MCF 10A (cell line): ENCODE data around the gene ECSIT. TPM values are rescaled to one million over a fixed set of nuclear protein-coding genes. Genes with fewer than 3 reads are reported as not detected.

ENCODE experiments used
- BruUV-seq: library from RNA; stranded (reverse); fragments of 400-500 nt; replicated peaks from 2 replicates; lab custom pipeline; 2021; lab: Mats Ljungman, UMichigan
- CTCF ChIA-PET: fragments of 300-600 bp; sonication (Branson Sonifier 250); formaldehyde crosslinking; extraction: SDS; loops from one replicate; lab custom pipeline; 2021; ENCODE audit warnings: antibody characterized with exemption, inconsistent platforms; lab: Yijun Ruan, JAX
- POLR2A ChIA-PET: fragments of 300-600, 350-650 bp; sonication (Branson Sonifier 250); formaldehyde crosslinking; extraction: SDS; loops from one replicate; lab custom pipeline; 2020; ENCODE audit warnings: antibody characterized with exemption, inconsistent platforms; lab: Yijun Ruan, JAX
- DNase-seq: peaks from one replicate; pipeline ENCODE4 v3.0.0-alpha.2; 2018; ENCODE audit not compliant: unreplicated experiment
- H3K27ac Mint-ChIP-seq: one replicate; pipeline ENCODE4 v1.8.0; 2022; ENCODE audit warnings: mild to moderate bottlenecking, low read depth, mixed read lengths; ENCODE audit not compliant: unreplicated experiment
- H3K27me3 Mint-ChIP-seq: one replicate; pipeline ENCODE4 v1.8.0; 2022; ENCODE audit warnings: mixed read lengths; ENCODE audit not compliant: insufficient read depth, unreplicated experiment
- H3K36me3 Mint-ChIP-seq: one replicate; pipeline ENCODE4 v1.8.0; 2022; ENCODE audit warnings: mild to moderate bottlenecking, moderate library complexity, mixed read lengths; ENCODE audit not compliant: insufficient read depth, unreplicated experiment
- H3K4me1 Mint-ChIP-seq: one replicate; pipeline ENCODE4 v1.8.0; 2022; ENCODE audit warnings: mixed read lengths; ENCODE audit not compliant: insufficient read depth, unreplicated experiment
- H3K4me3 Mint-ChIP-seq: one replicate; pipeline ENCODE4 v1.8.0; 2022; ENCODE audit warnings: mild to moderate bottlenecking, moderate library complexity, mixed read lengths; ENCODE audit not compliant: unreplicated experiment
- H3K9me3 Mint-ChIP-seq: one replicate; pipeline ENCODE4 v1.8.0; 2022; ENCODE audit warnings: mixed read lengths; ENCODE audit not compliant: unreplicated experiment
- intact Hi-C: fragments of 100-400 bp; cut with micrococcal nuclease; formaldehyde crosslinking; loops from 2 replicates; pipeline ENCODE4 v1.14.1; 2022
- microRNA-seq: library from miRNA; unstranded; fragments of <30 nt; microRNA quantifications from one replicate; pipeline ENCODE4 v1.2.0, GENCODE V29; 2022
- total RNA-seq: library from RNA; stranded (reverse); gene quantifications from 2 replicates; pipeline ENCODE4 v1.2.3, GENCODE V29; 2022
- TF ChIP-seq, protein P1 (sequence below): fragments of 200-600 bp; IDR thresholded peaks from one replicate; pipeline ENCODE4 v1.8.0; 2022; ENCODE audit warnings: antibody characterized with exemption, mild to moderate bottlenecking; ENCODE audit not compliant: unreplicated experiment

ECSIT gene
- total RNA-seq, 1 experiment from 2014 or later = 26.8 TPM

- Mint-ChIP-seq H3K9me3 (no peaks in the 10 kb centered on the region), H3K27me3 (peaks cover 14% of the 10 kb centered on the region), H3K27ac (no peak overlapping the region), H3K36me3 (no peaks in the 10 kb centered on the region), H3K4me1 (no peaks in the 10 kb centered on the region), H3K4me3 (no peak overlapping the region)
- ChIA-PET CTCF (no interaction called here), POLR2A (no interaction called here)
- DNase-seq = no peak
- TF ChIP-seq, protein P1, sequence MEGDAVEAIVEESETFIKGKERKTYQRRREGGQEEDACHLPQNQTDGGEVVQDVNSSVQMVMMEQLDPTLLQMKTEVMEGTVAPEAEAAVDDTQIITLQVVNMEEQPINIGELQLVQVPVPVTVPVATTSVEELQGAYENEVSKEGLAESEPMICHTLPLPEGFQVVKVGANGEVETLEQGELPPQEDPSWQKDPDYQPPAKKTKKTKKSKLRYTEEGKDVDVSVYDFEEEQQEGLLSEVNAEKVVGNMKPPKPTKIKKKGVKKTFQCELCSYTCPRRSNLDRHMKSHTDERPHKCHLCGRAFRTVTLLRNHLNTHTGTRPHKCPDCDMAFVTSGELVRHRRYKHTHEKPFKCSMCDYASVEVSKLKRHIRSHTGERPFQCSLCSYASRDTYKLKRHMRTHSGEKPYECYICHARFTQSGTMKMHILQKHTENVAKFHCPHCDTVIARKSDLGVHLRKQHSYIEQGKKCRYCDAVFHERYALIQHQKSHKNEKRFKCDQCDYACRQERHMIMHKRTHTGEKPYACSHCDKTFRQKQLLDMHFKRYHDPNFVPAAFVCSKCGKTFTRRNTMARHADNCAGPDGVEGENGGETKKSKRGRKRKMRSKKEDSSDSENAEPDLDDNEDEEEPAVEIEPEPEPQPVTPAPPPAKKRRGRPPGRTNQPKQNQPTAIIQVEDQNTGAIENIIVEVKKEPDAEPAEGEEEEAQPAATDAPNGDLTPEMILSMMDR = no peak
- no TSS peak for BruUV-seq
- intact Hi-C loops = no loop called here
These were observed 70.6 kb downstream of the ECSIT start for GRCh38 chr19:11458236-11458900.

- ChIA-PET CTCF (interaction anchor here (0.7 kb wide), 1 partner anchor 619 kb away, joined by 3 read pairs; no protein-coding TSS in a partner anchor), POLR2A (interaction anchor here (0.7 kb wide), 1 partner anchor 22 kb away, joined by 3 read pairs; the partner anchor contains the start of gene PRKCSH)
- no peaks in the 10 kb centered on the region for H3K9me3 Mint-ChIP-seq
- peaks cover 14% of the 10 kb centered on the region for H3K27me3 Mint-ChIP-seq
- no peak for DNase-seq
- TF ChIP-seq, protein P1 = no peak
- intact Hi-C loops = no loop called here
- H3K4me3 Mint-ChIP-seq = no peak overlapping the region
- no TSS peak for BruUV-seq
- H3K36me3 Mint-ChIP-seq = no peaks in the 10 kb centered on the region
- H3K4me1 Mint-ChIP-seq = no peaks in the 10 kb centered on the region
- no peak overlapping the region for H3K27ac Mint-ChIP-seq
These were observed 71.1 kb downstream of the ECSIT start for GRCh38 chr19:11457831-11458230.

GRCh38 chr19:11457115-11457514 lies 71.8 kb downstream of the ECSIT start:
- Mint-ChIP-seq H3K4me3 (no peak overlapping the region), H3K27ac (no peak overlapping the region), H3K4me1 (no peaks in the 10 kb centered on the region), H3K36me3 (no peaks in the 10 kb centered on the region), H3K27me3 (peaks cover 14% of the 10 kb centered on the region), H3K9me3 (no peaks in the 10 kb centered on the region)
- ChIA-PET POLR2A (interaction anchor here (0.7 kb wide), 1 partner anchor 22 kb away, joined by 3 read pairs; the partner anchor contains the start of gene PRKCSH), CTCF (interaction anchor here (0.7 kb wide), 1 partner anchor 618 kb away, joined by 3 read pairs; no protein-coding TSS in a partner anchor)
- TF ChIP-seq, protein P1 = no peak
- no TSS peak for BruUV-seq
- no peak for DNase-seq
- intact Hi-C loops = no loop called here

DNA sequence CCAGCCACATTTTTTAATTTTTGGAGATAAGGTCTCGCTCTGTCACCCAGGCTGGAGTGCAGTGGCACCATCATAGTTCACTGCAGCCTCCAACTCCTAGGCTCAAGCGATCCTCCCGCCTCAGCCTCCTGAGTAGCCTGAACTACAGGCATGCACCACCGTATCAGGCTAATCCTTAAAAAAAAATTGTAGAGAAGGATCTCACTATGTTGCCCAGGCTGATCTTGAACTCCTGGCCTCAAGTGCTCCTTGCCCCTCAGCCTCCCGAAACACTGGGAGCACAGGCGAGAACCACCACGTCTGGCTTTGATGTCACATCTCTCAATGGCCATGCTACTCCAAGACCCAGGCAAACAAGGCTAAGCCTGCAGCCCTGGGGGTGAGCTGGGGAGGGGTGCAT lies 72.3 kb downstream of the ECSIT start:
- Mint-ChIP-seq H3K27ac (no peak overlapping the region), H3K9me3 (no peaks in the 10 kb centered on the region), H3K4me3 (no peak overlapping the region), H3K36me3 (no peaks in the 10 kb centered on the region), H3K4me1 (no peaks in the 10 kb centered on the region), H3K27me3 (peaks cover 14% of the 10 kb centered on the region)
- TF ChIP-seq, protein P1 = no peak
- BruUV-seq = no TSS peak
- intact Hi-C loops = no loop called here
- CTCF ChIA-PET = no interaction called here
- DNase-seq = no peak
- POLR2A ChIA-PET = no interaction called here

Small RNA genes within 50 kb of the gene (microRNA-seq; reads per million reads assigned to microRNA genes)
- gene MIR7974 = 0.93 reads per million

Other genes starting within 250 kb of the ECSIT start
- not detected in 2 replicates for gene TSPAN16, start 233.0 kb downstream of the ECSIT start, total RNA-seq
- 42.8 and 46.5 TPM in 2 replicates for gene RAB3D, start 189.5 kb downstream of the ECSIT start, total RNA-seq
- 93.1 and 96.6 TPM in 2 replicates for gene TMEM205, start 182.9 kb downstream of the ECSIT start, total RNA-seq
- 17.2 and 18.2 TPM in 2 replicates for gene CCDC159, start 182.6 kb downstream of the ECSIT start, total RNA-seq
- gene PLPPR2, start 173.7 kb downstream of the ECSIT start, total RNA-seq = 19.5 and 24.2 TPM in 2 replicates
- 1.0 and 1.4 TPM in 2 replicates for gene SWSAP1, start 154.5 kb downstream of the ECSIT start, total RNA-seq
- 1.7 and 2.7 TPM in 2 replicates for gene EPOR, start 144.8 kb downstream of the ECSIT start, total RNA-seq
- gene RGL3, start 109.8 kb downstream of the ECSIT start, total RNA-seq = not detected in 2 replicates
- 0.30 TPM in 1 of 2 replicates, not detected in the other for gene ODAD3, start 94.0 kb downstream of the ECSIT start, total RNA-seq
- gene PRKCSH, start 93.5 kb downstream of the ECSIT start, total RNA-seq = 224 and 257 TPM in 2 replicates
- gene ELAVL3, start 48.1 kb downstream of the ECSIT start, total RNA-seq = 0.54 TPM in 1 of 2 replicates, not detected in the other
- 7.7 and 8.7 TPM in 2 replicates for gene ZNF653, start 23.3 kb downstream of the ECSIT start, total RNA-seq
- gene CNN1, start 9.7 kb upstream of the ECSIT start, total RNA-seq = not detected in 2 replicates
- 72.1 and 78.7 TPM in 2 replicates for gene ELOF1, start 30.1 kb upstream of the ECSIT start, total RNA-seq
- gene ACP5, start 48.5 kb upstream of the ECSIT start, total RNA-seq = not detected in 2 replicates
- gene ZNF627, start 68.3 kb upstream of the ECSIT start, total RNA-seq = 8.7 and 10.9 TPM in 2 replicates
- gene ZNF823, start 209.8 kb upstream of the ECSIT start, total RNA-seq = 0.54 and 1.9 TPM in 2 replicates
- gene ZNF441, start 237.9 kb upstream of the ECSIT start, total RNA-seq = 3.4 and 4.2 TPM in 2 replicates